Heart left ventricle (tissue), 13 donors: ENCODE data around the gene KCNV2.

Experiments used
- CTCF ChIP-seq, 12 donors: fragments of 200-600 bp; sonication (generic) in 4 of 12; IDR thresholded peaks; one replicate each; pipeline versions ENCODE4 v1.5.0 to v1.8.0; 2018 to 2022; ENCODE audit warnings: antibody characterized with exemption in 12 of 12, mild to moderate bottlenecking in 5 of 12
- POLR2A ChIP-seq, 2 donors: fragments of 450-650 bp; IDR thresholded peaks; one replicate each; pipeline ENCODE4 v1.6.1; 2017; ENCODE audit warnings: antibody characterized with exemption in 2 of 2, mild to moderate bottlenecking in 2 of 2, moderate library complexity in 2 of 2
- donor health status: ischemic (EF 13 %, LVEDD 7.1; RV severe dilation, severe dysfunction).
- donor health status: DM: no; HTN: yes; CAD: no.
- donor health status: DM: no; HTN: no; CAD: no.
- donor health status: ischemic (EF 25% LVEDD 6.9; RV normal size, moderate dysfunction).
- donor health status: ischemic (EF 25% LVEDD 5.7; RV mildly dilated, moderate dysfunction).
- donor health status: ischemic (EF 35%, LVEDD 5.7; RV mildly dilated, moderate dysfunction).
- donor health status: nonischemic (EF 11% LVEDD 7.7; RV severe dilation, severe dysfunction).
- donor health status: DM: yes; HTN: yes; CAD: no.
- donor health status: PGD.
- donor health status: ischemic (EF 29% LVEDD 5.4; RV normal size, mild dysfunction).
- donor health status: nonischemic (EF 23%, LVEDD 6.1; RV moderate dilation, normal function).

- no peak for TF ChIP-seq CTCF (IDR thresholded peaks at IDR 0.05)
- TF ChIP-seq POLR2A (IDR thresholded peaks at IDR 0.05), result no peak
Observed at GRCh38 chr9:2778816-2779215, 61.5 kb downstream of the KCNV2 start.
